ENCODE results near the gene SDHA. TPM values are rescaled to one million over a fixed set of nuclear protein-coding genes. Genes with fewer than 3 reads are reported as not detected.
"Not testable (repeated sequence)": the region's sequence is repeated elsewhere in the genome, so short reads cannot be mapped to it uniquely, and the experiment has no call there.

The SDHA gene
- total and polyA plus RNA-seq, 4 donors: 60.0 to 105 (median 91.4) TPM

- Histone ChIP-seq H3K9ac (ENCODE audit: insufficient read depth in 1 of 2, low read length in 2 of 2) (no peak overlapping the region), H3K9me3 (ENCODE audit: control insufficient read depth in 4 of 4, insufficient read depth in 3 of 4, low read length in 3 of 4) (peaks cover 0 to 2% (median 0%) of the 10 kb centered on the region in 4 donors), H3K27me3 (ENCODE audit: control insufficient read depth in 3 of 3, insufficient read depth in 3 of 3, low read length in 2 of 3) (no peaks in the 10 kb centered on the region), H3K4me1 (ENCODE audit: control insufficient read depth in 5 of 5, insufficient read depth in 5 of 5, low read length in 5 of 5) (no peaks in the 10 kb centered on the region), H3K4me3 (no peak overlapping the region), H3K36me3 (ENCODE audit: control insufficient read depth in 4 of 4, insufficient read depth in 4 of 4, low read length in 4 of 4) (peaks cover 16 to 23% (median 22%) of the 10 kb centered on the region in 4 donors), H3K27ac (ENCODE audit: low read depth in 1 of 2, low read length in 1 of 2) (peak overlapping the region in 1 of 2 donors; percentile 45)
- ATAC-seq (ENCODE audit: insufficient read depth, low FRiP score) (no peak), DNase-seq (no peak)
- 37 to 51% methylated on average over 10 of the region's 10 CpGs for WGBS, 2 donors
- TF ChIP-seq, protein P1, sequence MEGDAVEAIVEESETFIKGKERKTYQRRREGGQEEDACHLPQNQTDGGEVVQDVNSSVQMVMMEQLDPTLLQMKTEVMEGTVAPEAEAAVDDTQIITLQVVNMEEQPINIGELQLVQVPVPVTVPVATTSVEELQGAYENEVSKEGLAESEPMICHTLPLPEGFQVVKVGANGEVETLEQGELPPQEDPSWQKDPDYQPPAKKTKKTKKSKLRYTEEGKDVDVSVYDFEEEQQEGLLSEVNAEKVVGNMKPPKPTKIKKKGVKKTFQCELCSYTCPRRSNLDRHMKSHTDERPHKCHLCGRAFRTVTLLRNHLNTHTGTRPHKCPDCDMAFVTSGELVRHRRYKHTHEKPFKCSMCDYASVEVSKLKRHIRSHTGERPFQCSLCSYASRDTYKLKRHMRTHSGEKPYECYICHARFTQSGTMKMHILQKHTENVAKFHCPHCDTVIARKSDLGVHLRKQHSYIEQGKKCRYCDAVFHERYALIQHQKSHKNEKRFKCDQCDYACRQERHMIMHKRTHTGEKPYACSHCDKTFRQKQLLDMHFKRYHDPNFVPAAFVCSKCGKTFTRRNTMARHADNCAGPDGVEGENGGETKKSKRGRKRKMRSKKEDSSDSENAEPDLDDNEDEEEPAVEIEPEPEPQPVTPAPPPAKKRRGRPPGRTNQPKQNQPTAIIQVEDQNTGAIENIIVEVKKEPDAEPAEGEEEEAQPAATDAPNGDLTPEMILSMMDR (IDR thresholded peaks at IDR 0.05; ENCODE audit: control extremely low read depth, extremely low read depth): no peak
Observed at GRCh38 chr5:252546-252945, 34.4 kb downstream of the SDHA start.

DNA sequence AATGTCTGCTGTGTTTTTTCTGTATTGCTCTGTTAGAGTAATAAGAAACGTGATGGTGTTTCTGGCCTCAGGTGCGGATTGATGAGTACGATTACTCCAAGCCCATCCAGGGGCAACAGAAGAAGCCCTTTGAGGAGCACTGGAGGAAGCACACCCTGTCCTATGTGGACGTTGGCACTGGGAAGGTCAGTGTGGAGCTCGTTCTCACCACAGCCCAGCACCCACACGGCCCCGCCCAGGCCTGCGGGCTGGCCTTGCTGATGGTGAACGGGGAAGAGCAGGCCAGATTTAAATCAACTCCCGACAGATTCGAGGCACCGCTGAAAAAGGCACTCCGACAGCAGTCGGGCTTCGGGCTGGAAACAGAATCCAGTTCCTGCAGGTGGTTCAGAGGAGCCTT, 36.2 kb downstream of the SDHA start:
- ATAC-seq (ENCODE audit: insufficient read depth, low FRiP score); H3K4me3 ChIP-seq; H3K27me3 ChIP-seq (ENCODE audit: control insufficient read depth in 3 of 3, insufficient read depth in 3 of 3, low read length in 2 of 3); DNase-seq; H3K27ac ChIP-seq (ENCODE audit: low read depth in 1 of 2, low read length in 1 of 2); H3K9ac ChIP-seq (ENCODE audit: insufficient read depth in 1 of 2, low read length in 2 of 2); H3K9me3 ChIP-seq (ENCODE audit: control insufficient read depth in 4 of 4, insufficient read depth in 3 of 4, low read length in 3 of 4); H3K4me1 ChIP-seq (ENCODE audit: control insufficient read depth in 5 of 5, insufficient read depth in 5 of 5, low read length in 5 of 5): not testable (repeated sequence)
- WGBS, 2 donors: 94% methylated on average over 12 to 14 of the region's 15 CpGs
- peaks cover 11 to 17% (median 14%) of the 10 kb centered on the region in 4 donors for H3K36me3 ChIP-seq (ENCODE audit: control insufficient read depth in 4 of 4, insufficient read depth in 4 of 4, low read length in 4 of 4)

- not testable (repeated sequence) for H3K9me3 ChIP-seq (ENCODE audit: control insufficient read depth in 4 of 4, insufficient read depth in 3 of 4, low read length in 3 of 4); H3K27ac ChIP-seq (ENCODE audit: low read depth in 1 of 2, low read length in 1 of 2); H3K4me3 ChIP-seq; H3K9ac ChIP-seq (ENCODE audit: insufficient read depth in 1 of 2, low read length in 2 of 2); H3K27me3 ChIP-seq (ENCODE audit: control insufficient read depth in 3 of 3, insufficient read depth in 3 of 3, low read length in 2 of 3); H3K4me1 ChIP-seq (ENCODE audit: control insufficient read depth in 5 of 5, insufficient read depth in 5 of 5, low read length in 5 of 5); ATAC-seq (ENCODE audit: insufficient read depth, low FRiP score); DNase-seq
- WGBS, 2 donors: 94 to 97% methylated on average over 7 of the region's 7 CpGs
- H3K36me3 ChIP-seq (ENCODE audit: control insufficient read depth in 4 of 4, insufficient read depth in 4 of 4, low read length in 4 of 4): peaks cover 10 to 17% (median 14%) of the 10 kb centered on the region in 4 donors
Observed at GRCh38 chr5:255116-255515, 37.0 kb downstream of the SDHA start.

DNA sequence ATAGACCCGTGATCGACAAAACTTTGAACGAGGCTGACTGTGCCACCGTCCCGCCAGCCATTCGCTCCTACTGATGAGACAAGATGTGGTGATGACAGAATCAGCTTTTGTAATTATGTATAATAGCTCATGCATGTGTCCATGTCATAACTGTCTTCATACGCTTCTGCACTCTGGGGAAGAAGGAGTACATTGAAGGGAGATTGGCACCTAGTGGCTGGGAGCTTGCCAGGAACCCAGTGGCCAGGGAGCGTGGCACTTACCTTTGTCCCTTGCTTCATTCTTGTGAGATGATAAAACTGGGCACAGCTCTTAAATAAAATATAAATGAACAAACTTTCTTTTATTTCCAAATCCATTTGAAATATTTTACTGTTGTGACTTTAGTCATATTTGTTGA, 38.2 kb downstream of the SDHA start:
- not testable (repeated sequence) for ATAC-seq (ENCODE audit: insufficient read depth, low FRiP score); H3K9ac ChIP-seq (ENCODE audit: insufficient read depth in 1 of 2, low read length in 2 of 2); H3K4me1 ChIP-seq (ENCODE audit: control insufficient read depth in 5 of 5, insufficient read depth in 5 of 5, low read length in 5 of 5); H3K9me3 ChIP-seq (ENCODE audit: control insufficient read depth in 4 of 4, insufficient read depth in 3 of 4, low read length in 3 of 4); H3K27ac ChIP-seq (ENCODE audit: low read depth in 1 of 2, low read length in 1 of 2); H3K4me3 ChIP-seq; H3K27me3 ChIP-seq (ENCODE audit: control insufficient read depth in 3 of 3, insufficient read depth in 3 of 3, low read length in 2 of 3); DNase-seq
- WGBS, 2 donors: 90 to 91% methylated on average over 8 of the region's 8 CpGs
- H3K36me3 ChIP-seq (ENCODE audit: control insufficient read depth in 4 of 4, insufficient read depth in 4 of 4, low read length in 4 of 4): peaks cover 8 to 17% (median 13%) of the 10 kb centered on the region in 4 donors

DNA sequence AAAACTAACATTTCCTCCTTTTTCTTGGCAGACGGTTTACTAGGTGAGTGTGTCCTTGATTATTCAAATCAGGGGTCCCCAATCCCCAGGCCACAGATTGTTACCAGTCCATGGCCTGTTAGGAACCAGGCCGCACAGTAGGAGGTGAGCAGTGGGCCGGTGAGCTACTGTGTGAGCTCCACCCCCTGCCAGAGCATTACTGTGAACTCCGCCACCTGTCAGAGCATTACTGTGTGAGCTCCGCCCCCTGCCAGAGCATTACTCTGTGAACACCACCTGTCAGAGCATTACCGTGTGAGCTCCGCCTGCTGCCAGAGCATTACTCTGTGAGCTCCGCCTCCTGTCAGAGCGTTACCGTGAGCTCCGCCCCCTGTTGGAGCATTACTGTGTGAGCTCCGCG, 39.0 kb downstream of the SDHA start:
- H3K36me3 ChIP-seq (ENCODE audit: control insufficient read depth in 4 of 4, insufficient read depth in 4 of 4, low read length in 4 of 4): peaks cover 8 to 17% (median 12%) of the 10 kb centered on the region in 4 donors
- TF ChIP-seq, protein P1 (IDR thresholded peaks at IDR 0.05; ENCODE audit: control extremely low read depth, extremely low read depth): no peak
- DNase-seq: no peak
- H3K4me1 ChIP-seq (ENCODE audit: control insufficient read depth in 5 of 5, insufficient read depth in 5 of 5, low read length in 5 of 5): no peaks in the 10 kb centered on the region
- WGBS, 2 donors: 81 to 96% methylated on average over 13 of the region's 13 CpGs
- no peak overlapping the region for H3K4me3 ChIP-seq
- no peak for ATAC-seq (ENCODE audit: insufficient read depth, low FRiP score)
- H3K9ac ChIP-seq (ENCODE audit: insufficient read depth in 1 of 2, low read length in 2 of 2): no peak overlapping the region
- H3K27me3 ChIP-seq (ENCODE audit: control insufficient read depth in 3 of 3, insufficient read depth in 3 of 3, low read length in 2 of 3): no peaks in the 10 kb centered on the region
- H3K9me3 ChIP-seq (ENCODE audit: control insufficient read depth in 4 of 4, insufficient read depth in 3 of 4, low read length in 3 of 4): no peaks in the 10 kb centered on the region
- H3K27ac ChIP-seq (ENCODE audit: low read depth in 1 of 2, low read length in 1 of 2): no peak overlapping the region

DNA sequence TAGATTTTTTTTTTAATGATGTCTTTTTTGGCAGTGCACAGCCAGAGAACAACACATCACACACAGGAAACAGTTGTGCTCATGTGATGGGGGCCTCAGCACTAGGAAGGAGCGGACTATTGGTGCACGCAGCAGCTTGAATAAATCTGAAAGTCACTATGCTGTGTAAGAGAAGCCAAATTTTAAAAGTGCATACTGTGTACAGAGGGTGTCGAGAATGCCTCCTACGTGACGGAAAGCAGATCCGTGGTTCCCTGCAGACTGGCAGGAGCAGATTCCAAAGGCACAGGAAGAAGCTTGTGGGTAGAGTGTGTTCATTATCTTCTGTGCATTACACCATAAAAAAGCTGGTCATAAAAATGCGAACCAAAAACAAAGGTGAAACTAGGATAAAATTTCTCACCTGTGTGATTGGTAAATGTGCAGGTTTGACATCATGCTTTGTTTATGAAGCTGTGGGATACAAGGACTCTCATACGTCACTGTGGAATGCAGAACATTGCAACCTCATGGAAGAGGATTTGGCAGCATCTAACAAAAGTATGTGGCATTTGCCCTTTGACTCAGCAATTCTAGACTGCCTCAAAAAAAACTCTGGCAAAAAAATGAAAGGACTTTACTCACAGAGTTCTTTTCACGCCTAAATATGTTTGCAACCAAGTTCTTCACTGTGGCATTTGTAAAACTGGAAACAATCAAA, 45.3 kb downstream of the SDHA start:
- not testable (repeated sequence) for H3K9ac ChIP-seq (ENCODE audit: insufficient read depth in 1 of 2, low read length in 2 of 2); H3K27me3 ChIP-seq (ENCODE audit: control insufficient read depth in 3 of 3, insufficient read depth in 3 of 3, low read length in 2 of 3); H3K9me3 ChIP-seq (ENCODE audit: control insufficient read depth in 4 of 4, insufficient read depth in 3 of 4, low read length in 3 of 4); H3K4me1 ChIP-seq (ENCODE audit: control insufficient read depth in 5 of 5, insufficient read depth in 5 of 5, low read length in 5 of 5); ATAC-seq (ENCODE audit: insufficient read depth, low FRiP score); H3K4me3 ChIP-seq
- peak in 2 of 3 donors; percentile 10 to 31 for DNase-seq
- peaks cover 0 to 13% (median 8%) of the 10 kb centered on the region in 4 donors for H3K36me3 ChIP-seq (ENCODE audit: control insufficient read depth in 4 of 4, insufficient read depth in 4 of 4, low read length in 4 of 4)
- peak overlapping the region; percentile 40 to 45 for H3K27ac ChIP-seq (ENCODE audit: low read depth in 1 of 2, low read length in 1 of 2)
- 59 to 72% methylated on average over 9 of the region's 9 CpGs for WGBS, 2 donors
